GM21576 (cell line): ENCODE results near the gene HIGD2B.
"Not testable (repeated sequence)": the region's sequence is repeated elsewhere in the genome, so short reads cannot be mapped to it uniquely, and the experiment has no call there.

ENCODE experiments used
- ATAC-seq: cut with Tn5 transposase; IDR thresholded peaks from one replicate; pipeline ENCODE4 v1.9.1; 2021; ENCODE audit warnings: mild to moderate bottlenecking, moderate library complexity; ENCODE audit not compliant: unreplicated experiment

Gene HIGD2B

GRCh38 chr15:72685925-72686794, at the start of gene HIGD2B, which contains the start of gene BBS4:
TSS of gene HIGD2B (minus strand) at chr15:72686182. CDS start at chr15:72676374, 9,808 bp downstream.
TSS of gene BBS4 (plus strand) at chr15:72686207. CDS start at chr15:72686228, 21 bp downstream.
- peak; percentile 88 for ATAC-seq

- no peak for ATAC-seq
Observed at GRCh38 chr15:72735111-72735510, 49.1 kb upstream of the HIGD2B start.

GRCh38 chr15:72733941-72734738, 48.2 kb upstream of the HIGD2B start:
- no peak for ATAC-seq

GRCh38 chr15:72732516-72732915, 46.5 kb upstream of the HIGD2B start:
- no peak for ATAC-seq

DNA sequence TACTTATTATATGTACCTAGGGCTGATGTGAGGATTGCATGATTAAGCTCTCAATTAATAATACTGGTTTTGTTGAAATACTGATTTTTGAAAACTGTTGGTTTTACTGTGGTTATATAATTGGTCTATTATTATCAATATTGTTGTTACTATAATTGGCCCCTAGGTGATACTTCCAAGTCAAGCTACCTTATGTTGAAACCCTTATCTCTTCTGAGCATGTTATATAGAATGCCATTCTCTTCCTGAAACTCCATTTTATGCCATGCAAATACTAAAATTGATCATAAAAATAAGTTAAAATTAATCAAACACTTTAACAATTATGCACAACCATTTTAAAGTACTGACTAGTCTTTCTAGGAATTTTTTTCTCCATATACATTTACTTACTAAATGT, 46.1 kb upstream of the HIGD2B start:
- ATAC-seq, result no peak

DNA sequence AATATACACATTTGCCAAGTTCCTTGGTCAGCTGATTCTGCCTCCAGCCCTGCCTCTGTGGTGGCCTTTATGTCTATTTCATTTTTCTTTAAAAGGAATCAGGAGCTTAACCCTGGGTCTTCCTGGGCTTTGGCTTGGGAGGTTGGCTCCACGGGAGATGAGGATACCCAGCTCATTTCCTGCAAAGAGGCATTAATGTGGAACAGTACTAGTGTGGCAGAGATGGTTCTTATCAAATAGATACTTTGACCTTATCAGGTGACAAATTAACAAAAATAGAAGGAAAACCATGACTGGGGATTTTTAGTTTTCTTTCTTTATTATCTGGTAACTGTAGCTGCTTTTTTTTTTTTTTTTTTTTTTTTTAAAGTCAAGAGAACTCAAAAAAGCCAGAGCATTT, 42.8 kb upstream of the HIGD2B start:
- no peak for ATAC-seq

- not testable (repeated sequence) for ATAC-seq
Observed at GRCh38 chr15:72728249-72728648, 42.3 kb upstream of the HIGD2B start.

DNA sequence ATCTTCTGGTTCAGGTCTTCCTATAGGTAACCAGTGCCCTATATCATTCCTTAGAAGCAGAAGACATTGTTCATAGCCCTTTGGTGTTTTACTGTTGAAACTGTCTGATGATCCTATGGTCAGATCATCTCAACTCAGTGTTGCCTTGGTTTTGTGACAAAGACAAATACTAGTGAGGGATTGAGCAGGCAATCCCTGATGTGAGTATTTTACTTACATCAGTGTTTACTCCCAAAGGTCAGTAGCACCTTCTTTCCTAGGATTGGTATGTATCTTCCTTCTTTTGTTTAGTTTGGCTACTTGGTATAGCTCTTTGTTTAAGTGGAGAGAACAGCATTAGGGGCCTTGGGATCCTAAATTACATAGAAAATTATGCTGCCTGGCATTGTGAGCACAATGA, 41.2 kb upstream of the HIGD2B start:
- ATAC-seq, result no peak

- ATAC-seq, result not testable (repeated sequence)
Observed at GRCh38 chr15:72725851-72726250, 39.9 kb upstream of the HIGD2B start.

DNA sequence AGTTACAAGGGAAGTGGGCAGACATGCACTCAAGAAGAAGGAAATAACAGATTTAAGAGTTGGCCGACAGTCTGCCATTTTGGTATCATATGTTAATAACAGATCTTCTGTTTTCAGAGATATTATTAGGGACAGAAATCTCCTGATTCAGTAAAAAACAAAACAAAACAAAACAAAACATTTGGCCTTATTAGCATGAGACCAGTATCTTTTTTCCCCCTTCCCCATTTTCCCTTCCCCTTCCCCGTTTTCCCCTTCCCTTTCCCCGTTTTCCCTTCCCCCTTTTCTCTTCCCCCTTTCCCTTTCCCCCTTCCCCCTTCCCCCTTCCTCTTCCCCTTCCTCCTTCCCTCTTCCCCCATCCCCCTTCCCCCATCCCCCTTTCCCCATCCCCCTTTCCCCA, 39.5 kb upstream of the HIGD2B start:
- ATAC-seq, result no peak

- ATAC-seq, result no peak
Observed at GRCh38 chr15:72724028-72724427, 38.0 kb upstream of the HIGD2B start.

GRCh38 chr15:72722071-72722696, 36.2 kb upstream of the HIGD2B start:
- no peak for ATAC-seq

DNA sequence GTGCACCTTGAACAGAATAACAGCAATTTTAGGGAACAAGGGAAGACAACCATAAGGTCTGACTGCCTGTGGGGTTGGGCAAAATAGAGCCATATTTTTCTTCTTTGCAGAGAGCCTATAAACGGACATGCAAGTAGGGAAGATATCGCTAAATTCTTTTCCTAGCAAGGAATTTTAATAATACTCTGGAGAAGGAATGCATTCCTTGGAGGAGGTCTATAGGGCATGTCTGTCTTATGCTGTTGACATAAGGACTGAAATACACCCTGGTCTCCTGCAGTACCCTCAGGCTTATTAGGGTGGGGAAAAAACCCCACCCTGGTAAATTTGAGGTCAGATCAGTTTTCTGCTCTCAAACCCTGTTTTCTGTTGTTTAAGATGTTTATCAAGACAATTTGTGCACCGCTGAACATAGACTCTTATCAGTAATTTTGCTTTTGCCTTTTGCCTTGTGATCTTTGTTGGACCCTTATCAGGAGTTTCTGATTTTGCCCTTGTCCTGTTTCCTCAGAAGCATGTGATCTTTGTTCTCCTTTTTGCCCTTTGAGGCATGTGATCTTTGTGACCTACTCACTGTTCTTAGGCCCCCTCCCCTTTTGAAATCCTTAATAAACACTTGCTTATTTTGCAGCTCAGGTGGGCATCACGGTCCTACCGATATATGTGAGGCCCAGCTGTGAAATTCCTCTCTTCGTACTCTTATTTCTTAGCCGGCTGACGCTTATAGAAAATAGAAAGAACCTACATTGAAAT, 22.7 kb upstream of the HIGD2B start:
- not testable (repeated sequence) for ATAC-seq

DNA sequence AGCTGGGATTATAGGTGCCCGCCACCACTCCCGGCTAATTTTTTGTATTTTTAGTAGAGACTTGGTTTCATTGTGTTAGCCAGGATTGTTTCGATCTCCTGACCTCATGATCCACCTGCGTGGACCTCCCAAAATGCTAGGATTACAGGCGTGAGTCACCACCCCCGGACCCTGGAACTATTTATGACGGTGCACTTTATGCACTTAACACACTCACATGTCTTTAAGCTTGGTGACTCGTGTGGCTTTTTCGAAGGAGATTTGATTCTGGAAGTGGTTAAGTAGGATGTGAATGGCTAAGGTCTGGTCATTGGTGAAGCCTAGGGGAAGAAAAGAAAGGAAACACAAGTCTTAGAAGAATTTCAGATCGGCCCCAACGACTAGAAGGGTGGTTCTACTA, 20.3 kb upstream of the HIGD2B start:
- no peak for ATAC-seq

GRCh38 chr15:72700076-72700475, 14.1 kb upstream of the HIGD2B start:
- no peak for ATAC-seq

GRCh38 chr15:72698938-72699337, 13.0 kb upstream of the HIGD2B start:
- no peak for ATAC-seq

DNA sequence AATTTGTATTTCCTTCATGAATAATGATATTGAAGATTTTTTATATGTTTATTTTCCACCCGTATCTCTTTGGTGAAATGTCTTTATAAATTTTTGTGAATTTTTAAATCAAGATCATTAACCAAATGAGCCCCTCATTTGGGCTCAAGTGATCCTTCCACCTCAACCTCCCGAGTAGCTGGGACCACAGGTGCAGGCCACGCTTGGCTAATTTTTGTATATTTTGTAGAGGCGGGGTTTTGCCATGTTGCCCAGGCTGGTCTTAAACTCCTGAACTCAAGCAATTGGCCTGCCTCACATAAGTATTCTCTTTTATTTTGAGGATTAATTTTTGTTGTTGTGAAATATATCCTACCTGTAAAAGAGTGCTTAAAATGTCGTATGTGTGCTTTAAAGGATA, 5.0 kb upstream of the HIGD2B start:
- ATAC-seq, result no peak

GRCh38 chr15:72688697-72689096, 2.7 kb upstream of the HIGD2B start:
- no peak for ATAC-seq

GRCh38 chr15:72685301-72685924, 569 bp downstream of the HIGD2B start:
- ATAC-seq, result no peak

DNA sequence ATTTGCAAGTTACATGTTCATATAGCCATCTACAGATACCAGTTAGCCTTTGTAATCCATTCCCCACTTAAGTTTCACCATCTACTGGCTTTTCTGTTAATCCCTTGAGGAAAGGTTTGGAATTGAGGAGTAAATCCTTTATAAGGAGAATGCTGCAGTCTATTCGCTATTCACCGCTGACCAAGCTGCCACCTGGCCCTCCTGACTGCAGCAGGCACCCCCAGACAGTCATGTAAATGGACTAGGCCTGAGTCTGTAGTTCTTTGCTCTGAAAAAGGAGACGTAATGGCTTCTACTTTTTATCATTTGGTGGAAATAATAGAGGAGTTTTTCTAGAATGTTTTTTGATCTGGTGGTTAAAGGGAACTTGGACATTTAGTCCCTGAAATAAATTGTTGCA, 3.2 kb downstream of the HIGD2B start:
- ATAC-seq, result no peak
